NK-92 (cell line): ENCODE results near the gene SMAD6.
"Not testable (repeated sequence)": the region's sequence is repeated elsewhere in the genome, so short reads cannot be mapped to it uniquely, and the experiment has no call there.

Experiments
- DNase-seq: peaks from one replicate; lab custom pipeline; 2025; ENCODE audit not compliant: unreplicated experiment; lab: John Stamatoyannopoulos, UW

The SMAD6 gene

DNA sequence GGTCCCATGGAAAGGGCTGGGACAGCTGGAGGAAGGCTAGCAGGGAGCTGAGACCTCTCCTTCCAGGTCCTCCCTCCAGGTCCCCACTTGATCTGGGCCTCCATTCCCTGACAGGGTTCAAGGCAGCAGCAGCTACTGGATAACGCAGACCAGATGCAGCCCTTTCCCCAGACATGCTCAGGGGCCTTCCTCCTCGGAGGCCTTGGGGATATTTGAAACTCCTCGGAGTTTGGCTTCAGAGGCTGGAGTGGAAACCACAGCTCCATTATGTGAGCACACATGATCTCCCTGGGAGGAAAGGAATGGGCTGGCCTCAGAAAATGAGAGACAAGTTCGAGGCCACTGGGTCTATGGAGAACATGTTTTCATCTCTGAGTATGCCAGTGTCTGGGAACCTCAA lies 119.3 kb downstream of the SMAD6 start:
- DNase-seq = no peak

DNA sequence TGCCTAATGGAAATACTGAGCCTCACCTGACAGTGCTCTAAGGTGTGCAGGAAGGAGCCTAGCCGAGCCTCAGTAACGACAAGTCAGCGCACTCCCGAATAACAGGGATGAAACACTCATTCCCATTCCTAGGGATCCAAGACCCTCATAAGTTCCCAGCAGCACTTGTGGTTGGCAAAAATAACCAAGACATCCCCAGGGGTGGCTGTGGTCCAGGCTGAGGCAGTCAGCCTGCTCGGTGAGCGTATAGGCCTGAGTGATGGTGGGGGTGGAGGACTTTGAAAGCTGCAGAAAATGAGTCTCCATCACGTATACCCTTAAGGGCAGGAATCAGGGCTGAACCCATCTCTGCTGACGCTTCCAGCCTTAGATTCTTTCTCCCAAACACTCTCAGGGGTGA lies 120.1 kb downstream of the SMAD6 start:
- DNase-seq = no peak

- no peak for DNase-seq
Observed at GRCh38 chr15:66822576-66822975, 120.5 kb downstream of the SMAD6 start.

- no peak for DNase-seq
Observed at GRCh38 chr15:66823601-66824000, 121.6 kb downstream of the SMAD6 start.

GRCh38 chr15:66824424-66824823 lies 122.4 kb downstream of the SMAD6 start:
- DNase-seq = no peak

DNA sequence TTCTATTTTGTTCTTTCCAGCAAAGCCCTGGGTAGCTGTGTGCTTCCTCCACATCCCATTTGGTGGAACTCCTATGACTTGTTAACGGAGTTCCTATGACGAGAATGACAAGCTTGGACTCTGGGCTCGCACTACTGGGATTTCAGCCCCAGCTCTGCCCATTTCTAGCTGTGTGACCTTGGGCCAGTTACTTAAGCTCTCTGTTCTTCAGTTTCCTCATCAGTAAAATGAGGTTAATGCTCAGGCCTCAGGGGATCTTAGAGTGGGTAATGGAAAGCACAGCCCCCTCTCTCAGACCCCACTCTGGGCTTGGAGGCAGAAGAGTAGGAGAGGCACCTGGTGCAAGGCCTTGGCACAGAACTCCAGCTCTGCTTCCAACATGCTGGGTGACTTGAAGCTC lies 123.1 kb downstream of the SMAD6 start:
- no peak for DNase-seq

DNA sequence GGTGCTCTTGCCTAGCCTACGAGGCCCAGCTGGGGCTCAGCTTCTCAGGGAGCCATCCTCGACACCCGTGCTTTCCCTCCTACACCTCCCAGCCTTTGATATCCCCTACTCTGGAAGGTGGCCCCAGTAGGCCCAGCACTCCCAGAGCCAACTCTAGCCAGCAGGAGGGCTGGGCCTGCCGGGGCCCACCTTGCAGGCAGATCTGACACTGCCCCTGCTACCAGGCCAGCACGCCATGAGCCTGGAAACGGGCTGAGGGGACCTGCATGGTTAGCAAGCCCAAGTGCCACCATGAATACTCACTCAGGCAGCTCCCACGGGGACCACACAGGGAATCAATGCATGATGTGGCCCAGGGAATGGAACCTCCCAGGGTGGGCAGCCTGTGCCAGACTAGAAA lies 123.7 kb downstream of the SMAD6 start:
- no peak for DNase-seq

- DNase-seq = no peak
Observed at GRCh38 chr15:66826507-66826906, 124.5 kb downstream of the SMAD6 start.

GRCh38 chr15:66827039-66827697 lies 125.1 kb downstream of the SMAD6 start:
- DNase-seq = no peak

- no peak for DNase-seq
Observed at GRCh38 chr15:66827698-66828055, 125.6 kb downstream of the SMAD6 start.

GRCh38 chr15:66828817-66829541 lies 126.9 kb downstream of the SMAD6 start:
- DNase-seq = not testable (repeated sequence)

- no peak for DNase-seq
Observed at GRCh38 chr15:66829551-66830121, 127.6 kb downstream of the SMAD6 start.

GRCh38 chr15:66830358-66830757 lies 128.3 kb downstream of the SMAD6 start:
- DNase-seq = no peak

- no peak for DNase-seq
Observed at GRCh38 chr15:66830823-66831222, 128.8 kb downstream of the SMAD6 start.

DNA sequence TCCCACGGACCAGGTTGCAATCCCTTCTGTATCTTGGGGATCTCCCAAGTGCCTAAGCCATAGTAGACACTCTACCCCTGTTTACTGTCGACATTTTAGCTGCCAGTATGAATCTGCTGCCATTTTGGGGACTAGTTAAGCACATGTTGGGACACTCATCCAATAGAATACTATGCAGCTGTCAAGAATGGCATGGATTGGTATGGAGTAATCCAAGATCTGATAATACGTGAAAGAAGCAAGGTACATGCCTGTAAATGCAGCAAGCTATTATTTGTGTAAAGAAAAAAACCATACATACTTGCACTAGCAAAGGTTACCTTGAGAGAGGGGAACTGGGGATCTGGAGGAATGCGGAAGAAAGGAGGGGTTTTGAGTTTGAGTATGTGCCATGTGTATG lies 129.3 kb downstream of the SMAD6 start:
- DNase-seq = no peak

DNA sequence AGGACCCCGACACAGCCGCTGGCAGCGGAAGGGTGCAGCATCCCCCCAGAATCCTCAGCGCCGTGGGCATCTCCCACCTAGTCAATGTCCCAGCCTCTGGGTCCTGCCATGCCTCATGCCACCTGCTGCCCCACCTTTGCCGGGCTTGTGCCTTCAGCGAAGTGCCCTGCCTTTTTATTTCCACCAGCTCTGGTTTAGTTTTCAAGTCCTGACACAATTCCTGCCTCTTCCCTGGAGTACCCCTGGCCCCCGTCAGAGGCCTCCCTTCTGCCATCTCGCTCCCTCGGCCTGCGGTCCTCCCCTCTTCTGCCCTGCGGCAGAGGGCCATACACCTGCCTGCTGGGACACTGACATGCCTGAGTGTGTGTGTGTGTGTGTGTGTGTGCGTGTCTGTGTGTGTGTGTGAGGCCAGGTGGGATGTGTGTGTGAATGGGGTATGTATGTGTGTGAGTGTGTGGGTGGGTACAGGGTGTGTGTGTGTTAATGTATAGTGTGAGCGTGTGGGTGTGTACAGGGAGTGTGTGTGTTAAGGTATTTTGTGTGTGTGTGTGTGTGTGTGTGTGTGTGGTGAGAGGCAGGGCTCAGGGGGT lies 129.9 kb downstream of the SMAD6 start:
- no peak for DNase-seq
